Dedifferentiated amniotic fluid mesenchymal stem cell (primary cell): ENCODE data around the gene NUP50.

Experiments used
- DNase-seq: peaks from one replicate; pipeline ENCODE4 v3.0.0-alpha.2; 2016; ENCODE audit errors: extremely low spot score

NUP50 gene

DNA sequence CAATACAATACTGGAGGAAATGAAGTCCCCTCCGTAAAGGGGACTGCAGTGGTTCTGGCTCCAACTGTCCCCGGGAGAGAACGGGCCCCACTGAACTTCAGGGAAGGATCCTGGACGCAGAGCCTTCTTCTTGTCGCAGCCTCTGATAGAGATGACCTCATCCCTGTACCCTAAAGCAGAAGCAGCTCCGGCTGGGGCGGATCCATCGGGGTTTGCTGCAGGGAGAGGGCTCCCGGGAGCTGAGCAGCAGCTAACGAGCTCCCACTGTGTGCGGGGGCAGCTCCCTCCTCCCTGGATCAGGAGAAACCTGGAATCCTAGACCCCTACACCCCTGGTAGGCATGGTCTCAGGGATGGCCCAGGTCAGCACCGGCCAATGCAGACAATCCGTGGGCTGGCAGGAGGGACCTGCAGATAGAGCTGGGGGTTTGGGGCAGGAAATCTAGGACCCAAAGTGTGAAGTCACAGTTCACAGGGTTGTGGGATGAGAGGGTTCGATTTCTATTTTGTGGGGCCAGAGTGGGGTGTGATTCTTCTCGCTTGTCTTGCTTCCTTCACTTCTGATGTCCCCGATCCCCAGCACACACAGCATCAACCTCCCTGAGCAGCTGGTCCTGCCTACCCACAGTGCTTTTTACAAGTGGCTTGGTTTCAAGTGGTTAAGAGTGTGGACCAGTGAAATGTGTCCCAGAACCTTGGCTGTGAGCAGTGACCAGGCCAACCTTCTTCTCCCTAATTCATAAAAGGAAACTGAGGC is 64.1 kb downstream of the NUP50 start:
- no peak for DNase-seq

GRCh38 chr22:45228401-45228754 is 64.7 kb downstream of the NUP50 start:
- no peak for DNase-seq

DNA sequence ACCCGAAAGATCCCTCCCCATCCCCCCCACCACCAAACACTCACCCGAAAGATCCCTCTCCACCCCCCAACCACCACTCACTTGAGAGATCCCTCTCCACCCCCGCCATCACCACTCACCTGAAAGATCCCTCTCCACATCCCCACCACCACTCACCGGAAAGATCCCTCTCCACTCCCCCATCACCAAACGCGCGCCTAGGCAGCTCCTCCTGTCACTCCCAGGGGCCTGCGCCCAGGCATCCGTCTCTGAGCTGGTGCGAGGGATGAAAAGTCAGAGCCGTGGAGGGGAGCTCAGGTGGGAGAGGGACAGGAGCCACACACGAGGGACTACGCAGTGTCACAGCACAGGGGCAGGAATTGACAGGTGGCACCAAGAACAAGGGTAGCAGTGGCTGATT is 65.5 kb downstream of the NUP50 start:
- no peak for DNase-seq

DNA sequence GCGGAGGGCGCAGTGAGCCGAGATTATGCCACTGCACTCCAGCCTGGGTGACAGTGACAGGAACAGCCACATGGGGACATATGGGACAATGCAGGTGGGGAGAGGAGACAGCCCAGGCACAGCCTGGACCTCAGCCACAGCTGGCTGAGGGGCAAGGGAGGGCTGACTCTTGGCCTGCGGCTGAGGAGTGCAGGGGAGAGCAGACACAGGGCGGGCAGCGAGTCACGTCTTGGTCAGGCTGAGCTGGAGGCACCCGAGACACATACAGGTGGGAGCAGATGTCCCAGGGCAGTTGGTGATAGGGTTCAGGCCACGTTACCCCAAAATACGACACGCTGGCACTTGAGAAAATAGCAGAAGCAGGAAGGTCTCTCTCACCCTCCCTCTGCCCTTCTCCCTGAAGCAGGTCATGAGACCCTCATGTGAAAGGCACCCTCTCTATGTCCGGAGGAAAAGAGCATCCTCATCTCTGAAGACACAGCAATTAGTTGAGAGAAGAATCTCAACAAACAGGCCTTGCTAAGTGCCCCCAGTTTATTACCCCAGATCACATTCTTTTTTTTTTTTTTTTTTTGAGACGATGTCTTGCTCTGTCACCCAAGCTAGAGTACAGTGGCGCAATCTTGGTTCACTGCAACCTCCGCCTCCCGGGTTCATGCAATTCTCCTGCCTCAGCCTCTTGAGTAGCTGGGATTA is 66.4 kb downstream of the NUP50 start:
- DNase-seq: no peak

GRCh38 chr22:45231293-45231692 is 67.6 kb downstream of the NUP50 start:
- DNase-seq: no peak

- no peak for DNase-seq
Measured at GRCh38 chr22:45233386-45233785, 69.7 kb downstream of the NUP50 start.

DNA sequence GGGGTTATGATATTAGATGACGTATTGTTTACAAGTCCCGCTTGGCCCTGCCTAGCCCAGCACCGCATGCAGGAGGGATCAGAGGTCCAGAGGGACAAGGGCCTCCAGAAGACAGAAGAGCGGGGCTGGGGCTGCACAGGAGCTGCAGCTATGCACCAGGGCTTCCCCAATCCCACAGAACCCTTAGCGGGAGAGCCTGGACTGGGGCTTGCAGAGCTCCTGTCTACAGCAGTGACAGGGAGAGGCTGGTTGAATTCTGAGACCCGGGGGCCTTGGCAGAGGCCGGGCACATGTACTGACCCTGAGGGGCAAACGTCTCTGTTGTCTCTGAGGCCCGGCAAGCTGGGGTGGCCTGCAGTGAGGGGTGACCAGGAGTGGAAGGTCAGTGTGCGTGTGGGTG is 70.1 kb downstream of the NUP50 start:
- DNase-seq: no peak

DNA sequence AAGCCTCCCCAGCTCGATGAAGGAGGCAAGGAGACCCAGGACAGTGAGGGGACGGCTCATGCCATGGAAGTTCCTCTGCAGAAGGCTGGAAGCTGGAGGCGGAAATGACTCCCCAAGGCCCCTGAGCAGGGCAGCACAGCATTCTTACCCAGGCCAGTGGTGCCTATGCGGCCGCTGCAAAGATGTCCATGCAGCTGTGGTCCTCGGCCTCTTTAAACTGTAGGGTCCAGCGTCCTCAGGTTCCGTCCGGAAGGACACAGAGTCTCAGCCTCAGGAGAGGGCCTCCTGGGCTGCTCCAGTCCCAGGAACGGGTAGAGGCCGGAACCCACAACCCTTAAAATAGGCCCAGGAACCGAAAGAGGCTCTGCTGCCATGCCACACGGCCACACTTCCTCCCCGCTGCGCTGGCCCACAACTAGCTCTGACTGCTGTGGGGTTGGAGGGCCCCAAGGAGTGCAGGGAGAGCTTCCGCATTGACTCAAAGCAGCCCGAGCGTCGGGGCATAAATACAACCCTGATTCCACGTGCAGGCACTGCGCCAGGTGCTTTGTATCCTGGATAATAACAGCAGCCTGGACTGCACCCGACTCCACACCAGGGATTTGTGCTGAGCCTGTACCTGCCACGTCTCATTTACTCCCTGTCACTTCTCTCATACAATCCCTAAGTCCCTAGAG is 71.5 kb downstream of the NUP50 start:
- no peak for DNase-seq

DNA sequence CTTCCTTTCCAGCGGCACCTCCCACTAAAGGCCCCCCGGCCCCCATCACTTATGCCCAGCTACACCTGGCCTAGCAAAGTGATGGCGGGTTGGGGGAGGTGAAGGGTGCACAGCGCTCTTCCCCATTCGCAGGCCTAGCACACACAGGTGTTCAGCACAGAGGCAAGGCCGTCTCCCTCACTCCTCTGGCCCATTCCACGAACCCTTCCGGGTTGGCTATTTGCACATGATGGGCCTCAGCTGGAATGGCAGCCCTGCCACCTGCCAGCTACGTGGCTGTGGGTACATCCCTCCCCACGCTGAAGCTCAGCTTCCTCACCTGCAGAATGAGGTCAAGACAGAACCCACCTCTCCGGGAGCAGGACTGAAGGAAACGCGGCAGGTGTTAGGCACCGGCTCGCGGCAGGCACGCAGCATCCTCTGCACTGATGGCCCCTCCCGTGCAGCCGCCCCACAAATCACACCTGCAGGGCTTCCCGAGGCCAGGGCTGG is 72.2 kb downstream of the NUP50 start:
- DNase-seq: no peak

- DNase-seq: no peak
Measured at GRCh38 chr22:45237065-45237990, 73.6 kb downstream of the NUP50 start.
